Ovary (tissue), 10 donors: ENCODE measurements around the gene PTGFR. TPM values are rescaled to one million over a fixed set of nuclear protein-coding genes. Genes with fewer than 3 reads are reported as not detected.

Source experiments
- DNase-seq, 5 donors: peaks; one replicate each; pipeline ENCODE4 v3.0.0-alpha.2; 2019 to 2020
- H3K27ac ChIP-seq, 2 donors: fragments of 200-600 bp; one replicate each; pipeline versions ENCODE4 v1.5.1 to v1.8.0; 2019 to 2022
- H3K27me3 ChIP-seq: fragments of 200-600 bp; one replicate; pipeline ENCODE4 v1.8.0; 2022
- H3K36me3 ChIP-seq: fragments of 200-600 bp; sonication (generic); one replicate; pipeline ENCODE4 v1.5.1; 2019
- H3K4me1 ChIP-seq: one replicate; pipeline ENCODE4 v1.8.1; 2013; ENCODE audit warnings: mild to moderate bottlenecking, moderate library complexity; ENCODE audit not compliant: insufficient read depth
- H3K4me3 ChIP-seq: fragments of 200-600 bp; sonication (generic); one replicate; pipeline ENCODE4 v1.5.1; 2017
- H3K9me3 ChIP-seq, 2 donors: fragments of 200-600 bp in 1 of 2; sonication (generic) in 1 of 2; one replicate each; pipeline versions ENCODE4 v1.5.1 to v1.8.1; 2013 to 2019; ENCODE audit warnings: mild to moderate bottlenecking in 1 of 2, moderate library complexity in 1 of 2
- CTCF ChIP-seq, 3 donors: fragments of 450-650 bp in 2 of 3; fragments of 200-600 bp in 1 of 3; IDR thresholded peaks; one replicate each; pipeline versions ENCODE4 v1.5.1 to v1.8.0; 2016 to 2022; ENCODE audit warnings: antibody characterized with exemption in 3 of 3, mild to moderate bottlenecking in 1 of 3
- EP300 ChIP-seq: sonication (generic); formaldehyde crosslinking; IDR thresholded peaks from one replicate; pipeline ENCODE4 v1.6.1; 2017; ENCODE audit warnings: antibody characterized with exemption
- POLR2A ChIP-seq: fragments of 450-650 bp; IDR thresholded peaks from one replicate; pipeline ENCODE4 v1.6.1; 2017; ENCODE audit warnings: antibody characterized with exemption, mild to moderate bottlenecking, moderate library complexity
- WGBS, 3 donors: extraction: QIAGEN DNeasy Blood & Tissue Kit in 1 of 3; methylation state at CpG; one replicate each; pipeline versions ENCODE4 v1.1.5 to v1.1.7; 2013 to 2017; 5-methylcytosine and 5-hydroxymethylcytosine counted together
- intact Hi-C, 4 donors: fragments of 100-400 bp; cut with DNase I; formaldehyde crosslinking; loops; one replicate each; pipeline versions ENCODE4 v1.11.0 to v1.15.1; 2022 to 2023
- long read RNA-seq, 3 donors: library from polyadenylated mRNA in 2 of 3; unstranded in 2 of 3; transcript quantifications; one replicate each; pipeline ENCODE4 v2.0.0 and lab custom pipeline, GENCODE V29; 2021 to 2026
- polyA plus RNA-seq, 2 donors: library from polyadenylated mRNA; stranded (reverse); fragments of 200-250 nt in 1 of 2; fragments of 350-450 nt in 1 of 2; fragmentation: Illumina TruSeq in 1 of 2; extraction: RNeasy Lipid Tissue Mini Kit (QIAGEN cat#74804) in 1 of 2; gene quantifications; one replicate each; pipeline ENCODE4 v1.2.3, GENCODE V29; 2013 to 2014
- total RNA-seq, 7 donors: library from RNA; depleted of rRNA in 2 of 7; stranded (reverse); fragments of >200 nt in 2 of 7; fragmentation: NEBNext Ultra II Directional in 3 of 7; extraction: Animal tissue kit (Norgen Biotek cat#: 25700) in 3 of 7; gene quantifications; one replicate each; pipeline versions ENCODE4 v1.1.0 to v1.2.4, GENCODE V29; 2016 to 2023
- donor health status: DM: no; HTN: no; CAD: no; lungs with moderate emphysema.
- donor health status: DM: no; HTN: no; CAD: no.
- donor health status: Bipolar disorder and iron deficiency.
- donor health status: DM: yes; HTN: yes; CAD: no.
- donor health status: DM: no; HTN: no; CAD: no.
- donor health status: DM: yes; HTN: yes; CAD: no.

Gene PTGFR, protein sequence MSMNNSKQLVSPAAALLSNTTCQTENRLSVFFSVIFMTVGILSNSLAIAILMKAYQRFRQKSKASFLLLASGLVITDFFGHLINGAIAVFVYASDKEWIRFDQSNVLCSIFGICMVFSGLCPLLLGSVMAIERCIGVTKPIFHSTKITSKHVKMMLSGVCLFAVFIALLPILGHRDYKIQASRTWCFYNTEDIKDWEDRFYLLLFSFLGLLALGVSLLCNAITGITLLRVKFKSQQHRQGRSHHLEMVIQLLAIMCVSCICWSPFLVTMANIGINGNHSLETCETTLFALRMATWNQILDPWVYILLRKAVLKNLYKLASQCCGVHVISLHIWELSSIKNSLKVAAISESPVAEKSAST
- total RNA-seq (1 to 10 TPM; 2.0 to 6.3 (median 3.8) TPM), polyA plus RNA-seq (10 to 100 TPM in 1 of 2 donors, 1 to 10 TPM in 1; 3.0 to 42.6 TPM)
- long read RNA-seq, donor 1, full-length matches to known transcripts = 6 of 8 reads
- long read RNA-seq, donor 1, partial matches to known transcripts = 1 of 8 reads
- long read RNA-seq, donor 1, other reads (novel, unspliced or antisense) = 1 of 8 reads
- long read RNA-seq, donor 2 = 0 reads
- long read RNA-seq, donor 3, full-length matches to known transcripts = 4 of 6 reads
- long read RNA-seq, donor 3, partial matches to known transcripts = 2 of 6 reads
- long read RNA-seq, donor 3, other reads (novel, unspliced or antisense) = 0 of 6 reads

- Histone ChIP-seq H3K4me3 (peak within 1 kb of the TSS; percentile 62), H3K27ac (peak within 1 kb of the TSS; percentile 62 to 82), H3K9me3 (no peaks in the 10 kb centered on the region), H3K4me1 (no peaks in the 10 kb centered on the region), H3K27me3 (no peaks in the 10 kb centered on the region), H3K36me3 (no peaks in the 10 kb centered on the region)
- peak; percentile 30 to 64 (median 44) for DNase-seq
- intact Hi-C loops = no loop called here
- TF ChIP-seq EP300 = no peak
- no peak for TF ChIP-seq POLR2A
- TF ChIP-seq CTCF (IDR thresholded peaks at IDR 0.05) = no peak
- 0 to 1% (median 0%) methylated on average over 28 to 42 of the region's 42 CpGs for whole genome bisulfite sequencing, 3 donors
Observed at GRCh38 chr1:78490861-78491450, at the start of gene PTGFR. TSS of gene PTGFR (plus strand) at chr1:78490974. CDS start at chr1:78492744, 1,770 bp downstream.

GRCh38 chr1:78441921-78442320 lies 48.9 kb upstream of the PTGFR start:
- no peaks in the 10 kb centered on the region for H3K9me3 ChIP-seq
- no peak for TF ChIP-seq EP300
- no peak for TF ChIP-seq CTCF (IDR thresholded peaks at IDR 0.05)
- TF ChIP-seq POLR2A = no peak
- DNase-seq = no peak
- no peak overlapping the region for H3K4me3 ChIP-seq
- 67 to 77% (median 71%) methylated on average over 3 of the region's 3 CpGs for WGBS, 3 donors
- no peaks in the 10 kb centered on the region for H3K36me3 ChIP-seq
- intact Hi-C loops = no loop called here
- H3K27me3 ChIP-seq = no peaks in the 10 kb centered on the region
- no peaks in the 10 kb centered on the region for H3K4me1 ChIP-seq
- H3K27ac ChIP-seq = no peak overlapping the region

DNA sequence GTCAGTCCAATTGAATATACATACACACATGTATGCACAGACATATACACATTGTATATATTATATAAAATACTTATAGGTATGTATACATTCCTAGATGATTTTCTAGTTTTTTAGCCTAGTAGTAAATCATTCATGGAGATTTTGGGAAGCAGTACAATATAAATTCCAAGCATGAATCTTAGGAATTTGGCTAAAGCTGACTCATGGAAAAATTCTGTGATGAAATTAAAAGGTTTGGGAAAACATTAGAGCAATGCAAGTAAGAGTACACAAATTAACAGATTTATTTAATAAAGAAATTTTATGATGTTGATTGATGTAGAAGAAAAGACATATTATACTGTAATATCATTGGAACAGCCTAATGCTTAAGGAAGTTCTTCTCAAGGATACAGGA lies 43.7 kb upstream of the PTGFR start:
- Histone ChIP-seq H3K36me3 (no peaks in the 10 kb centered on the region), H3K9me3 (no peaks in the 10 kb centered on the region), H3K27me3 (no peaks in the 10 kb centered on the region), H3K4me3 (no peak overlapping the region), H3K4me1 (no peaks in the 10 kb centered on the region), H3K27ac (no peak overlapping the region)
- no peak for TF ChIP-seq CTCF (IDR thresholded peaks at IDR 0.05)
- TF ChIP-seq EP300 = no peak
- no peak for TF ChIP-seq POLR2A
- no peak for DNase-seq
- intact Hi-C loops = no loop called here

DNA sequence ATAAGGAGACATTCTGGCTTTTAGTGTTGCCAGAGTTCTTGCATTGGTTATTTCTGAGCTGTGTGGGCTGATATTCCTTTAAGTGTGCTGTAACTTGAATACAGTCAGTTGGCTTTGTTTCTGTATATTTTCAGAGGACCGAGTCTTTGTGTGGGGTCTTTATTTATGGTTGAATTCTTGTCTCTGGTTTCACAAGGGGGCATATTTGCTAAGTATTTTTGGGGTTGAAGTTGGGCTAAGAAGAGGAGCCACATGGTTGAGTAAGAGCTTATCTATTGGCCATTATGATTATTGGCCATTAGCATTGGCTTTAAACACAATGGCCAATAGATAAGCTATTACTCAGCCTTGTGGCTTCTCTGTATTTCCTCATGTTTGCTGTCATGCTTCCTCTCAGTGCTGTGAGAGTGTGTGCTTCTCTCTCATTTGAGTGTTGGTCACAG lies 26.3 kb upstream of the PTGFR start:
- TF ChIP-seq POLR2A (no peak), EP300 (no peak), CTCF (IDR thresholded peaks at IDR 0.05) (no peak)

More for the DNA sequence above, 26.3 kb upstream of the PTGFR start:
- H3K4me3 ChIP-seq = no peak overlapping the region
- DNase-seq = no peak
- WGBS, 3 donors = 58 to 77% (median 73%) methylated on average over 1 of the region's 1 CpG
- no peaks in the 10 kb centered on the region for H3K27me3 ChIP-seq
- no peaks in the 10 kb centered on the region for H3K9me3 ChIP-seq
- no peak overlapping the region for H3K27ac ChIP-seq
- H3K36me3 ChIP-seq = no peaks in the 10 kb centered on the region
- no peaks in the 10 kb centered on the region for H3K4me1 ChIP-seq
- intact Hi-C loops = no loop called here
